ENCODE results near the gene SLC6A19. TPM values are rescaled to one million over a fixed set of nuclear protein-coding genes. Genes with fewer than 3 reads are reported as not detected.

The SLC6A19 gene
- total RNA-seq, 2 donors from 2014 or later = 0.09 to 0.17 TPM

- no peak for TF ChIP-seq POLR2A (IDR thresholded peaks at IDR 0.05)
- no peak for TF ChIP-seq POLR2AphosphoS5 (IDR thresholded peaks at IDR 0.05)
- TF ChIP-seq CTCF (IDR thresholded peaks at IDR 0.05) = no peak
- intact Hi-C loops (cut with DNase I) = loop anchor here (10.0 kb wide), 1 partner anchor 248 kb away; no protein-coding TSS in a partner anchor
- no peaks in the 10 kb centered on the region for H3K4me1 ChIP-seq (replicated peaks)
- H3K27ac ChIP-seq = no peak overlapping the region
- no peaks in the 10 kb centered on the region for H3K27me3 ChIP-seq (replicated peaks; ENCODE audit: insufficient read depth)
- H3K4me3 ChIP-seq = no peak overlapping the region
- no peaks in the 10 kb centered on the region for H3K36me3 ChIP-seq
- 85% methylated on average over 22 of the region's 22 CpGs for WGBS
- no peaks in the 10 kb centered on the region for H3K9me3 ChIP-seq
- no peak for DNase-seq (ENCODE audit: low spot score)
Measured at GRCh38 chr5:1172670-1173404, 28.6 kb upstream of the SLC6A19 start.

- DNase-seq (ENCODE audit: low spot score) = no peak
- Histone ChIP-seq H3K27me3 (replicated peaks; ENCODE audit: insufficient read depth) (no peaks in the 10 kb centered on the region), H3K4me3 (no peak overlapping the region), H3K4me1 (replicated peaks) (no peaks in the 10 kb centered on the region), H3K27ac (no peak overlapping the region), H3K36me3 (no peaks in the 10 kb centered on the region), H3K9me3 (no peaks in the 10 kb centered on the region)
- intact Hi-C loops (cut with DNase I) = loop anchor here (10.0 kb wide), 1 partner anchor 249 kb away; no protein-coding TSS in a partner anchor
- WGBS = 92% methylated on average over 21 of the region's 21 CpGs
- no peak for TF ChIP-seq CTCF (IDR thresholded peaks at IDR 0.05)
- no peak for TF ChIP-seq POLR2AphosphoS5 (IDR thresholded peaks at IDR 0.05)
- TF ChIP-seq POLR2A (IDR thresholded peaks at IDR 0.05) = no peak
Measured at GRCh38 chr5:1173485-1174070, 27.8 kb upstream of the SLC6A19 start.

DNA sequence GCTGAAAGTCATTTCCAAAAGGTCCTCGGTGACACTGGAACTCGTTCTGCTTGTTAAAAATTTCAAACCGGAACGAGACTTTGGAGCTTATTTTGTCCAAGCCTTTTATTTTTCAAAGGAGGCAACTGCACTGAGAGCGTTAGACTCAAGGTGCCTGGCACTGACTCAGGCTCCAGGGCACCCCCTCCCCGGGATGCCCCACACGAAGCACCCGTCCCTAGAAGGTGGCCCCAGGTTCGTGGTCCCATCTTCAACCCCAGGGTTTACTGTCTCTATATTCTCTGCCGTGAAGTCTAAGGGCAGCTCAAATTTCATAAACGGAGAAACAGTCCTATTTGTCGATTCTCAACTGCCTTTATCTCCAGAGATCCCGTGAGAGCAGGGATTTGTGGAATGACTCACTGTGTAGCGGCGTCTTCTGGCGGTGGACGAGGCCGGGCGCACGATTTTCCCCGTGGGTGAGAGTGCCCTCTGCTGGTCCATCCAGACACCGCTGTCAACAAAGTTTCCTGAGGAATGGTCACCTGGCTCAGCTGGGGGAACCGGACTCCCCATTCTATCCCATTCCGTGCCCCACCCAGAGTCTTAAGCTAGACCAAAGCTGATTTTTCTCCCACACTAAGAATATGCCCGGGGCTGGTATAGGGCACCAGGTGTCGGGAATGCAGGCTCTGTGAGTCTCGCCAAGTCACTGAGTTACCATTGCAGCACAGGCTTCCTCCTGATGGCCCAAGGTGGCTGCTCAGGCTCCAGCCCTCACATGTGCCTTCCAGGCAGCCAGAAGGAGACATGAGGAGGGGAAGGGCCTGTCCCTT lies 27.1 kb upstream of the SLC6A19 start:
- H3K4me1 ChIP-seq (replicated peaks) = no peaks in the 10 kb centered on the region
- H3K27me3 ChIP-seq (replicated peaks; ENCODE audit: insufficient read depth) = no peaks in the 10 kb centered on the region
- DNase-seq (ENCODE audit: low spot score) = peak; percentile 61
- H3K27ac ChIP-seq = no peak overlapping the region
- H3K4me3 ChIP-seq = no peak overlapping the region
- H3K9me3 ChIP-seq = no peaks in the 10 kb centered on the region
- intact Hi-C loops (cut with DNase I) = loop anchor here (10.0 kb wide), 1 partner anchor 250 kb away; no protein-coding TSS in a partner anchor
- TF ChIP-seq POLR2A (IDR thresholded peaks at IDR 0.05) (no peak), POLR2AphosphoS5 (IDR thresholded peaks at IDR 0.05) (peak; percentile 51), CTCF (IDR thresholded peaks at IDR 0.05) (peak; percentile 56 to 85 (median 78))
- H3K36me3 ChIP-seq = no peaks in the 10 kb centered on the region
- 43% methylated on average over 27 of the region's 27 CpGs for WGBS

DNA sequence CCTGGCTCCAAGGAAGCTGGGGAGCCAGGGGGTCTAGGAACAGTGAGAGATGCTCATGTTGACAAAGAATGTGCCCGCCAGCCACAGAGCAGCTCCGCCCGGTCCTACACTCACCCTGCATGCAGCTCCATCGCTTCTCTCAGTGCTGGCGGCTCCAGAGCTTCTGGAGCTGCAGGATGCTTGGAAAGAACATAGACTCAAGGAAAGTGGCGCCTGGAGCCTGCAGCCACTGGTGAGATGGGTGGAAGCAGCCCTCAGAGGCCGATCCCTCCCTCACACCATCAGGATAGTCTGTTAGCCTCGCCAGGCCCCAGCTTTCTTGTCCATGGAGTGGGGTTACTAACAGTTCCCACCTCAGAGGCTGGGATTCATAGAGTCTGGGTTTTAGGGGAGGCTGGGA lies 26.4 kb upstream of the SLC6A19 start:
- intact Hi-C loops (cut with DNase I) = loop anchor here (10.0 kb wide), 1 partner anchor 250 kb away; no protein-coding TSS in a partner anchor
- H3K27ac ChIP-seq = no peak overlapping the region
- TF ChIP-seq POLR2AphosphoS5 (IDR thresholded peaks at IDR 0.05) (no peak), CTCF (IDR thresholded peaks at IDR 0.05) (no peak), POLR2A (IDR thresholded peaks at IDR 0.05) (no peak)
- no peaks in the 10 kb centered on the region for H3K36me3 ChIP-seq
- no peak for DNase-seq (ENCODE audit: low spot score)
- 92% methylated on average over 8 of the region's 8 CpGs for WGBS
- H3K4me3 ChIP-seq = no peak overlapping the region
- H3K9me3 ChIP-seq = no peaks in the 10 kb centered on the region
- H3K27me3 ChIP-seq (replicated peaks; ENCODE audit: insufficient read depth) = no peaks in the 10 kb centered on the region
- H3K4me1 ChIP-seq (replicated peaks) = no peaks in the 10 kb centered on the region

All from prostate gland (tissue), 2 donors.